OCI-LY3 (cell line): ENCODE data around the gene GHRHR.

Experiments used
- EZH2phosphoT487 ChIP-seq: fragments of 200-600 bp; shearing (Covaris generic); IDR thresholded peaks from 2 replicates; pipeline ENCODE4 v1.6.1; 2018; ENCODE audit warnings: antibody characterized with exemption, mixed run types, low read depth
- TF ChIP-seq, protein P1 (sequence below): fragments of 200-600, 300-600 bp; sonication (generic); IDR thresholded peaks from 2 replicates; pipeline ENCODE4 v1.5.1; 2014; ENCODE audit warnings: antibody characterized with exemption, low read length, low read depth

GRCh38 chr7:30994206-30995100 is 30.7 kb downstream of the GHRHR start:
- TF ChIP-seq, protein P1, sequence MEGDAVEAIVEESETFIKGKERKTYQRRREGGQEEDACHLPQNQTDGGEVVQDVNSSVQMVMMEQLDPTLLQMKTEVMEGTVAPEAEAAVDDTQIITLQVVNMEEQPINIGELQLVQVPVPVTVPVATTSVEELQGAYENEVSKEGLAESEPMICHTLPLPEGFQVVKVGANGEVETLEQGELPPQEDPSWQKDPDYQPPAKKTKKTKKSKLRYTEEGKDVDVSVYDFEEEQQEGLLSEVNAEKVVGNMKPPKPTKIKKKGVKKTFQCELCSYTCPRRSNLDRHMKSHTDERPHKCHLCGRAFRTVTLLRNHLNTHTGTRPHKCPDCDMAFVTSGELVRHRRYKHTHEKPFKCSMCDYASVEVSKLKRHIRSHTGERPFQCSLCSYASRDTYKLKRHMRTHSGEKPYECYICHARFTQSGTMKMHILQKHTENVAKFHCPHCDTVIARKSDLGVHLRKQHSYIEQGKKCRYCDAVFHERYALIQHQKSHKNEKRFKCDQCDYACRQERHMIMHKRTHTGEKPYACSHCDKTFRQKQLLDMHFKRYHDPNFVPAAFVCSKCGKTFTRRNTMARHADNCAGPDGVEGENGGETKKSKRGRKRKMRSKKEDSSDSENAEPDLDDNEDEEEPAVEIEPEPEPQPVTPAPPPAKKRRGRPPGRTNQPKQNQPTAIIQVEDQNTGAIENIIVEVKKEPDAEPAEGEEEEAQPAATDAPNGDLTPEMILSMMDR: no peak
- TF ChIP-seq EZH2phosphoT487: no peak
